ENCODE data around the gene AZIN2.

Gene AZIN2

DNA sequence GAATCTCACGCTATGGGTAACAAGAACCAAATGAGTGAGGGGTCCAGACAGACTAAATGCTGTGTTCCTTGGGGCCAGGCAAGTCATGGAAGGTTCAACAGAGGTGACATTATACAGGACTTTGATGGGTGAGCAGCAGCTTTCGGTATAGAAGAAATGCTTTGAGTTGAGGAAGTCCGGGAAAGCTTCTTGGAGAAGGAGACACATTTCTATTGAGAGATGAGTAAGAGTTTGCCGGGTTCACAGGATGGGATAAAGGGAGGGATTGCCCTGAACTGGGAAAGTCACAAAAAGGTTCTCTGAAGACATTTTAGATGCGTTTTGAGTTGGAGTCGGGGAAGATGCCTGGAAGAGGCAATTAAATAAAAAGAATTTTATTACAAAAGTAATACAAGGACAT lies 580 bp upstream of the AZIN2 start:
- H3F3A ChIP-seq (ENCODE audit: insufficient read depth) = no peaks in the 10 kb centered on the region
- H3K4me2 ChIP-seq (ENCODE audit: low read depth, low read length, poor library complexity, severe bottlenecking) = peak overlapping the region; percentile 50
- TF ChIP-seq, protein P1, sequence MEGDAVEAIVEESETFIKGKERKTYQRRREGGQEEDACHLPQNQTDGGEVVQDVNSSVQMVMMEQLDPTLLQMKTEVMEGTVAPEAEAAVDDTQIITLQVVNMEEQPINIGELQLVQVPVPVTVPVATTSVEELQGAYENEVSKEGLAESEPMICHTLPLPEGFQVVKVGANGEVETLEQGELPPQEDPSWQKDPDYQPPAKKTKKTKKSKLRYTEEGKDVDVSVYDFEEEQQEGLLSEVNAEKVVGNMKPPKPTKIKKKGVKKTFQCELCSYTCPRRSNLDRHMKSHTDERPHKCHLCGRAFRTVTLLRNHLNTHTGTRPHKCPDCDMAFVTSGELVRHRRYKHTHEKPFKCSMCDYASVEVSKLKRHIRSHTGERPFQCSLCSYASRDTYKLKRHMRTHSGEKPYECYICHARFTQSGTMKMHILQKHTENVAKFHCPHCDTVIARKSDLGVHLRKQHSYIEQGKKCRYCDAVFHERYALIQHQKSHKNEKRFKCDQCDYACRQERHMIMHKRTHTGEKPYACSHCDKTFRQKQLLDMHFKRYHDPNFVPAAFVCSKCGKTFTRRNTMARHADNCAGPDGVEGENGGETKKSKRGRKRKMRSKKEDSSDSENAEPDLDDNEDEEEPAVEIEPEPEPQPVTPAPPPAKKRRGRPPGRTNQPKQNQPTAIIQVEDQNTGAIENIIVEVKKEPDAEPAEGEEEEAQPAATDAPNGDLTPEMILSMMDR (IDR thresholded peaks at IDR 0.05; ENCODE audit: insufficient read depth, low read length, poor library complexity, severe bottlenecking) = no peak
- TF ChIP-seq EZH2phosphoT487 (conservative IDR thresholded peaks at IDR 0.05; ENCODE audit: low read length) = no peak
- no peak overlapping the region for H3K27ac ChIP-seq (ENCODE audit: low read depth, low read length)
- H3K9ac ChIP-seq (ENCODE audit: low read length) = no peak overlapping the region
- H3K27me3 ChIP-seq (ENCODE audit: low read length) = no peaks in the 10 kb centered on the region
- peak overlapping the region; percentile 49 for H2AFZ ChIP-seq (ENCODE audit: low read depth, low read length, severe bottlenecking)
- no peaks in the 10 kb centered on the region for H3K9me2 ChIP-seq (replicated peaks; ENCODE audit: insufficient read depth, low read length)
- H3K79me2 ChIP-seq (ENCODE audit: insufficient read depth, low read length) = no peaks in the 10 kb centered on the region
- peak overlapping the region; percentile 46 for H3K4me3 ChIP-seq (ENCODE audit: insufficient read depth, low read length, poor library complexity, severe bottlenecking)
- no peaks in the 10 kb centered on the region for H4K20me1 ChIP-seq (ENCODE audit: low read depth, low read length)
- H3K36me3 ChIP-seq (ENCODE audit: low read length) = no peaks in the 10 kb centered on the region
- H3K9me3 ChIP-seq (ENCODE audit: insufficient read depth, low read length) = no peaks in the 10 kb centered on the region

DNA sequence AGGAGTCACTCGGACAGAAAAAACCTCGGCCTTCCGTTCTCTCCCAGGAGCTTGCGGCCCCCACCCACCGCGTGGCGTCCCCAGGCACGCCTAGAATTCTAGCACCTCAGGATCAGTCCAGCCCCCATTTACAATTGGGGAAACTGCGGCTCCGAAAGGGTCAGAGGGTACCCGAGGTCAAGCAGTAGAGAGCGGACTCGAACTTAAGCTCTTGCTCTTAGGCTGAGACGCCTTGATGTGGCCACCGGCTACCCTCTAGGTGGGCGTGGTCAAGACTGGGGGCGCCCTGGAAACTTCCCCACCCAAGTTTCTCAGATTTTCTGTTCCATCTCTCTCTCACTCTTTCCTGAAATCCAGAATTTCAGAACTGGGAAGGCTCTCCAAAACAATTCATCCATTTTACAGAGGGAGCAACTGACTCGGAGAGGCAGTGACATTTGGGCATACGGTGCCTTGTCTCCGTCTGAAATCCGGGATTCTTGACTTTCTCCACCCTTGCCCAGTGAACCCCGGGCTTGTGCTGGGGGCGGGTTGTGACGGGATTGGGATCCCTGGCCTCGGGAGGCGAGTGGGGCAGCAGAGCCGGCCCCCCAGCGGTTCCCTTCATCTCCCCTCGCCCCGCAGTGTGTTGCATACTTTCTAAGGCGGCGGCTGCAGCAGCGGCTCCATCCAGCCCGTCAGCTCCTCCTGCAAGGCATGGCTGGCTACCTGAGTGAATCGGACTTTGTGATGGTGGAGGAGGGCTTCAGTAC lies 777 bp downstream of the AZIN2 start:
- TF ChIP-seq EZH2phosphoT487 (conservative IDR thresholded peaks at IDR 0.05; ENCODE audit: low read length) = no peak
- TF ChIP-seq, protein P1 (IDR thresholded peaks at IDR 0.05; ENCODE audit: insufficient read depth, low read length, poor library complexity, severe bottlenecking) = no peak
- peak overlapping the region; percentile 50 for H3K4me2 ChIP-seq (ENCODE audit: low read depth, low read length, poor library complexity, severe bottlenecking)
- H3K79me2 ChIP-seq (ENCODE audit: insufficient read depth, low read length) = no peaks in the 10 kb centered on the region
- no peaks in the 10 kb centered on the region for H3K36me3 ChIP-seq (ENCODE audit: low read length)
- no peaks in the 10 kb centered on the region for H3K27me3 ChIP-seq (ENCODE audit: low read length)
- no peak overlapping the region for H3K27ac ChIP-seq (ENCODE audit: low read depth, low read length)
- no peaks in the 10 kb centered on the region for H3F3A ChIP-seq (ENCODE audit: insufficient read depth)
- no peaks in the 10 kb centered on the region for H3K9me3 ChIP-seq (ENCODE audit: insufficient read depth, low read length)
- H3K9me2 ChIP-seq (replicated peaks; ENCODE audit: insufficient read depth, low read length) = no peaks in the 10 kb centered on the region
- no peaks in the 10 kb centered on the region for H4K20me1 ChIP-seq (ENCODE audit: low read depth, low read length)
- H3K9ac ChIP-seq (ENCODE audit: low read length) = no peak overlapping the region
- H3K4me3 ChIP-seq (ENCODE audit: insufficient read depth, low read length, poor library complexity, severe bottlenecking) = peak overlapping the region; percentile 46
- H2AFZ ChIP-seq (ENCODE audit: low read depth, low read length, severe bottlenecking) = no peak overlapping the region

DNA sequence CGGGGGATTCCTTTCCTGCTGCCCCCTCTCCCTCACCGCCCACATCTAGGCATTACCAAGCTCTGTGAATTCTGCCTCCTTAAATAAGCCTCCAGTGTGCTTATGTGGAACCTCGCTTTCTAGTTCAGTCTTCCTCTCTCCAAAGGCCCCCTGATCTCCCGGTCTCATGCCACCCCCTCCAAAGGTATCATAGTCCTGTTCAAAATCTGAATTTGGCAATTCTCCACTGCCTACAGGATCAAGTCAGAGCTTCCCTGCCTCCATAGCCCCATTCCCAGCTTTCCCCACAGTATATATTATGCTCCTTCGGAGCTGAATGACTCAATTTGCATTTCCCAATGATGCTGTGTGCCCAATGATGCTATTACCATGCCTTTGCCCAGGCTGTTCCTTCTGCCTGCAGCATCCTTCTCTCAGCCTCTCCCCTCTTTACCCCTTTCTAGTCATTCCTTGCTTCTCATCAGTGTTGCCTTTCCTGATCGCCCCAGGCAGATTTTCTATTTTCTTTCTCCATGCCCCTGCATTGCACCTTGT lies 1.7 kb downstream of the AZIN2 start:
- H3K36me3 ChIP-seq (ENCODE audit: low read length) = no peaks in the 10 kb centered on the region
- H3K4me2 ChIP-seq (ENCODE audit: low read depth, low read length, poor library complexity, severe bottlenecking) = no peak overlapping the region
- H3K4me3 ChIP-seq (ENCODE audit: insufficient read depth, low read length, poor library complexity, severe bottlenecking) = no peak overlapping the region
- no peaks in the 10 kb centered on the region for H3F3A ChIP-seq (ENCODE audit: insufficient read depth)
- no peaks in the 10 kb centered on the region for H4K20me1 ChIP-seq (ENCODE audit: low read depth, low read length)
- no peaks in the 10 kb centered on the region for H3K27me3 ChIP-seq (ENCODE audit: low read length)
- H2AFZ ChIP-seq (ENCODE audit: low read depth, low read length, severe bottlenecking) = no peak overlapping the region
- H3K9me3 ChIP-seq (ENCODE audit: insufficient read depth, low read length) = no peaks in the 10 kb centered on the region
- no peak overlapping the region for H3K27ac ChIP-seq (ENCODE audit: low read depth, low read length)
- H3K9ac ChIP-seq (ENCODE audit: low read length) = no peak overlapping the region
- no peaks in the 10 kb centered on the region for H3K79me2 ChIP-seq (ENCODE audit: insufficient read depth, low read length)
- TF ChIP-seq EZH2phosphoT487 (conservative IDR thresholded peaks at IDR 0.05; ENCODE audit: low read length) = no peak
- TF ChIP-seq, protein P1 (IDR thresholded peaks at IDR 0.05; ENCODE audit: insufficient read depth, low read length, poor library complexity, severe bottlenecking) = no peak
- no peaks in the 10 kb centered on the region for H3K9me2 ChIP-seq (replicated peaks; ENCODE audit: insufficient read depth, low read length)

Data from SU-DHL-6 (cell line).